Rectal smooth muscle tissue (tissue), 1 donor: Measurements from ENCODE around the gene NPEPL1.

ENCODE experiments used
- H3K27ac ChIP-seq: one replicate; pipeline ENCODE4 v1.7.0; 2013; ENCODE audit warnings: low read depth, low read length, inconsistent platforms
- H3K27me3 ChIP-seq: one replicate; pipeline ENCODE4 v1.7.0; 2013; ENCODE audit warnings: low read length; ENCODE audit not compliant: control insufficient read depth, insufficient read depth
- H3K36me3 ChIP-seq: one replicate; pipeline ENCODE4 v1.7.0; 2013; ENCODE audit warnings: low read length; ENCODE audit not compliant: control insufficient read depth, insufficient read depth
- H3K4me1 ChIP-seq: one replicate; pipeline ENCODE4 v1.7.0; 2013; ENCODE audit warnings: low read length; ENCODE audit not compliant: control insufficient read depth, insufficient read depth
- H3K4me3 ChIP-seq: one replicate; pipeline ENCODE4 v1.7.0; 2013; ENCODE audit warnings: low read length
- H3K9ac ChIP-seq: one replicate; pipeline ENCODE4 v1.7.0; 2013; ENCODE audit warnings: low read length

Gene NPEPL1

DNA sequence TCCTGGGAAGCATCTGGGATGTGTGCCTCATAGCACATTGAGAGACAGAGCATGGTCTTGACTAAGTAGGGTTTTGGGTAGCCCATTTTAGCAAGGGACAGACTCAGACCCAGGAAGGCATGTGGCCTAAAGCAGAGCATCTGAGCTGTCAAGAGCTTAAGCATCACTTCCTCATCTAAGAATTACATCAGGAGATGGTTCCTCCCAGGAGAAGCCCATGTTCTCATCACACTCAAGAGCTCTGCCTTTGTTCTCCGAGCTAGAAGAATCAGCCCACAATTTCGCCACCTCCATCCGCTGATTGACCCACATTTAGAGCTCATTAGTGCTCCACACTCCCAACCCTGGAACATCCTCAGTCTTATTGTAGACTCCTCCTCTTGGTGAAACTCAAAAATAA lies 68.3 kb downstream of the NPEPL1 start:
- Histone ChIP-seq H3K9ac (no peak overlapping the region), H3K4me3 (no peak overlapping the region), H3K4me1 (no peaks in the 10 kb centered on the region), H3K27ac (no peak overlapping the region), H3K36me3 (no peaks in the 10 kb centered on the region), H3K27me3 (no peaks in the 10 kb centered on the region)

DNA sequence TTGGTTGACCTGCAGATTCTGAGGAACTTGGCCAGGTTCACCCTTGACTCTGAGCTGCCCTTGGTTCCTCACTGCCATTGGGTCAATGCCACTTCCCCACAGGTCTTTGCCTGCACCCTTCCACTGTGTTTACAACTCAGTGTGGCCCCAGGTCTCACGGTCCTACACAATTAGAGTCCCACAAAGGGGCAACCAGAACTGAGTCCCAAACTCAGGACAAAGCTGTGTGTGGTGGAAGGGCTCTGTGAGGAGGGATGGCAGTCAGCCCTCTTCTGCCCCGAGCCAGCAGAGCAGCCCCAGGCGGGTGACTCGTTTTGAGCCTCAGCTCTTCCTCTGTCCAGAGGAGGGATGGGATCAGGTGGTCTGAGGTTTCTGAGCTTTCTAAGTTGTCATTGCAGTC lies 69.5 kb downstream of the NPEPL1 start:
- Histone ChIP-seq H3K9ac (no peak overlapping the region), H3K4me1 (no peaks in the 10 kb centered on the region), H3K36me3 (no peaks in the 10 kb centered on the region), H3K4me3 (no peak overlapping the region), H3K27me3 (no peaks in the 10 kb centered on the region), H3K27ac (no peak overlapping the region)

DNA sequence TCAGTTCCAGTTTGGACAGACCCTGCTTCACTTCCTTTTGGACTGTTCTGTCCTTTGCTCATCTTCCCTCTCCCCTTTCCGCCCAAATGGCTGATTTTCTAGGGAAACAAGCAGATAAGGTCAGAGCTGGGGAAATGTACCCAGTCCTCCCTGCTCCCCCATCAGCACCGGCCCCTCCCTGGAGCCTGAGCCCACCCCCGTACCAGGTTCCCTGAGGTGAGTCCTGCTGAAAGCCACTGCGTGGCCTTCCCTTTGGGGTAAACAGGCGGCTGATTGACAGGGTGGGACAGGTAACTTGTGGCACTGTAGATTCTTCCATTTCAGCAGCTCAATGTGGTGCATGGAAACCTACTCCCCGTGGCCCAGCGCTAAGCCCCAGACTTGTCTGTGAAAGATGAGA lies 70.5 kb downstream of the NPEPL1 start:
- Histone ChIP-seq H3K4me1 (no peaks in the 10 kb centered on the region), H3K9ac (no peak overlapping the region), H3K36me3 (no peaks in the 10 kb centered on the region), H3K27ac (no peak overlapping the region), H3K27me3 (no peaks in the 10 kb centered on the region), H3K4me3 (no peak overlapping the region)
